Activated T-cell treated with anti-CD3 and anti-CD28 coated beads, Interleukin-2, amount 50 U/mL, for 4 hours (primary cell): ENCODE data around the gene NINJ2. TPM values are rescaled to one million over a fixed set of nuclear protein-coding genes. Genes with fewer than 3 reads are reported as not detected.
A peak's percentile ranks its signal among the peaks of the same experiment; 100 is the strongest.
"Not testable (repeated sequence)": the region's sequence is repeated elsewhere in the genome, so short reads cannot be mapped to it uniquely, and the experiment has no call there.

Source experiments
- ATAC-seq, 2 donors: fragments of 200-7000 bp; cut with Tn5 transposase; one replicate each; pipeline ENCODE4 v1.10.0; 2021
- DNase-seq: peaks from one replicate; pipeline ENCODE4 v3.0.0-alpha.2; 2020
- H3K27me3 Mint-ChIP-seq: one replicate; pipeline ENCODE4 v1.8.0; 2021; ENCODE audit warnings: low read depth, mixed read lengths
- H3K36me3 Mint-ChIP-seq: one replicate; pipeline ENCODE4 v1.8.0; 2022; ENCODE audit warnings: mixed read lengths; ENCODE audit not compliant: insufficient read depth
- H3K4me1 Mint-ChIP-seq: one replicate; pipeline ENCODE4 v1.8.0; 2021; ENCODE audit warnings: low read depth, mixed read lengths
- H3K4me3 Mint-ChIP-seq: one replicate; pipeline ENCODE4 v1.8.0; 2021; ENCODE audit warnings: mild to moderate bottlenecking, moderate library complexity, mixed read lengths
- H3K9me3 Mint-ChIP-seq: one replicate; pipeline ENCODE4 v1.8.0; 2021; ENCODE audit warnings: mixed read lengths
- total RNA-seq, 3 donors: library from RNA; stranded (reverse); gene quantifications; one replicate each; pipeline ENCODE4 v1.2.1, GENCODE V29; 2021

The NINJ2 gene
- total RNA-seq, 3 donors from 2014 or later: 2.6 to 3.7 (median 2.7) TPM

GRCh38 chr12:639988-640387, 23.3 kb downstream of the NINJ2 start:
- Mint-ChIP-seq H3K27me3 (no peaks in the 10 kb centered on the region), H3K4me1 (peaks cover 58% of the 10 kb centered on the region), H3K9me3 (no peaks in the 10 kb centered on the region), H3K36me3 (peaks cover 3% of the 10 kb centered on the region), H3K4me3 (no peak overlapping the region)
- ATAC-seq: no peak
- DNase-seq: no peak

GRCh38 chr12:639566-639965, 23.7 kb downstream of the NINJ2 start:
- peaks cover 55% of the 10 kb centered on the region for H3K4me1 Mint-ChIP-seq
- H3K9me3 Mint-ChIP-seq: no peaks in the 10 kb centered on the region
- no peaks in the 10 kb centered on the region for H3K27me3 Mint-ChIP-seq
- peaks cover 3% of the 10 kb centered on the region for H3K36me3 Mint-ChIP-seq
- H3K4me3 Mint-ChIP-seq: no peak overlapping the region
- DNase-seq (no peak), ATAC-seq (peak; percentile 48 to 55)

- Mint-ChIP-seq H3K36me3 (peaks cover 3% of the 10 kb centered on the region), H3K27me3 (no peaks in the 10 kb centered on the region), H3K4me1 (peaks cover 50% of the 10 kb centered on the region), H3K9me3 (no peaks in the 10 kb centered on the region), H3K4me3 (no peak overlapping the region)
- DNase-seq: no peak
- ATAC-seq: peak; percentile 27 to 42
Measured at GRCh38 chr12:638953-639557, 24.2 kb downstream of the NINJ2 start.

- peaks cover 50% of the 10 kb centered on the region for H3K4me1 Mint-ChIP-seq
- ATAC-seq: no peak
- no peaks in the 10 kb centered on the region for H3K9me3 Mint-ChIP-seq
- H3K4me3 Mint-ChIP-seq: no peak overlapping the region
- no peaks in the 10 kb centered on the region for H3K27me3 Mint-ChIP-seq
- peaks cover 3% of the 10 kb centered on the region for H3K36me3 Mint-ChIP-seq
- no peak for DNase-seq
Measured at GRCh38 chr12:636632-637031, 26.6 kb downstream of the NINJ2 start.

- Mint-ChIP-seq H3K4me1 (peaks cover 39% of the 10 kb centered on the region), H3K36me3 (peaks cover 3% of the 10 kb centered on the region), H3K4me3 (no peak overlapping the region), H3K27me3 (no peaks in the 10 kb centered on the region), H3K9me3 (no peaks in the 10 kb centered on the region)
- no peak for ATAC-seq
- DNase-seq: no peak
Measured at GRCh38 chr12:633731-634130, 29.5 kb downstream of the NINJ2 start.

GRCh38 chr12:632102-632696, 31.0 kb downstream of the NINJ2 start:
- DNase-seq: no peak

GRCh38 chr12:630656-631632, 32.3 kb downstream of the NINJ2 start:
- Mint-ChIP-seq H3K9me3 (no peaks in the 10 kb centered on the region), H3K4me3 (peak overlapping the region; percentile 90), H3K4me1 (peaks cover 28% of the 10 kb centered on the region), H3K27me3 (no peaks in the 10 kb centered on the region), H3K36me3 (peaks cover 3% of the 10 kb centered on the region)
- peak; percentile 98 to 99 for ATAC-seq
- DNase-seq: peak; percentile 42

More at GRCh38 chr12:632102-632696, 31.0 kb downstream of the NINJ2 start:
- Mint-ChIP-seq H3K9me3 (no peaks in the 10 kb centered on the region), H3K4me3 (peak overlapping the region; percentile 90), H3K36me3 (peaks cover 3% of the 10 kb centered on the region), H3K4me1 (peaks cover 32% of the 10 kb centered on the region), H3K27me3 (no peaks in the 10 kb centered on the region)
- ATAC-seq: peak in 1 of 2 donors; percentile 22

- not testable (repeated sequence) for H3K36me3 Mint-ChIP-seq, ATAC-seq, H3K27me3 Mint-ChIP-seq, DNase-seq, H3K9me3 Mint-ChIP-seq, H3K4me3 Mint-ChIP-seq
- H3K4me1 Mint-ChIP-seq: peaks cover 27% of the 10 kb centered on the region
Measured at GRCh38 chr12:628742-629078, 34.5 kb downstream of the NINJ2 start.

- Mint-ChIP-seq H3K4me3 (no peak overlapping the region), H3K9me3 (no peaks in the 10 kb centered on the region), H3K4me1 (peaks cover 32% of the 10 kb centered on the region), H3K27me3 (no peaks in the 10 kb centered on the region), H3K36me3 (no peaks in the 10 kb centered on the region)
- no peak for DNase-seq
- ATAC-seq: no peak
Measured at GRCh38 chr12:627863-628741, 35.1 kb downstream of the NINJ2 start.

GRCh38 chr12:627285-627684, 36.0 kb downstream of the NINJ2 start:
- Mint-ChIP-seq H3K9me3 (no peaks in the 10 kb centered on the region), H3K27me3 (no peaks in the 10 kb centered on the region), H3K4me3 (no peak overlapping the region), H3K4me1 (peaks cover 35% of the 10 kb centered on the region), H3K36me3 (no peaks in the 10 kb centered on the region)
- ATAC-seq (no peak), DNase-seq (no peak)

GRCh38 chr12:625998-626397, 37.2 kb downstream of the NINJ2 start:
- DNase-seq (no peak), ATAC-seq (no peak)
- H3K9me3 Mint-ChIP-seq: no peaks in the 10 kb centered on the region

GRCh38 chr12:623865-624372, 39.3 kb downstream of the NINJ2 start:
- ATAC-seq: no peak

More at GRCh38 chr12:625998-626397, 37.2 kb downstream of the NINJ2 start:
- peaks cover 30% of the 10 kb centered on the region for H3K4me1 Mint-ChIP-seq
- H3K27me3 Mint-ChIP-seq: no peaks in the 10 kb centered on the region
- H3K36me3 Mint-ChIP-seq: no peaks in the 10 kb centered on the region
- H3K4me3 Mint-ChIP-seq: no peak overlapping the region

GRCh38 chr12:623172-623864, 39.9 kb downstream of the NINJ2 start:
- Mint-ChIP-seq H3K4me3 (peak overlapping the region; percentile 16), H3K4me1 (peaks cover 28% of the 10 kb centered on the region), H3K27me3 (no peaks in the 10 kb centered on the region), H3K9me3 (no peaks in the 10 kb centered on the region), H3K36me3 (no peaks in the 10 kb centered on the region)
- DNase-seq (no peak), ATAC-seq (no peak)

More at GRCh38 chr12:623865-624372, 39.3 kb downstream of the NINJ2 start:
- no peaks in the 10 kb centered on the region for H3K27me3 Mint-ChIP-seq
- H3K4me3 Mint-ChIP-seq: no peak overlapping the region
- H3K36me3 Mint-ChIP-seq: no peaks in the 10 kb centered on the region
- no peaks in the 10 kb centered on the region for H3K9me3 Mint-ChIP-seq
- DNase-seq: no peak
- peaks cover 25% of the 10 kb centered on the region for H3K4me1 Mint-ChIP-seq
